Measurements from ENCODE around the gene EPN3.

Gene EPN3

GRCh38 chr17:50513495-50513894, 19.0 kb upstream of the EPN3 start:
- no peak for DNase-seq

- no peak for DNase-seq
Observed at GRCh38 chr17:50514388-50514787, 18.1 kb upstream of the EPN3 start.

GRCh38 chr17:50514936-50515702, 17.4 kb upstream of the EPN3 start:
- DNase-seq: peak in 1 of 2 experiments; percentile 17

GRCh38 chr17:50517011-50517410, 15.5 kb upstream of the EPN3 start:
- no peak for DNase-seq

- DNase-seq: no peak
Observed at GRCh38 chr17:50517504-50518383, 14.8 kb upstream of the EPN3 start.

- DNase-seq: no peak
Observed at GRCh38 chr17:50518384-50519023, 14.0 kb upstream of the EPN3 start.

- DNase-seq: no peak
Observed at GRCh38 chr17:50519141-50519834, 13.2 kb upstream of the EPN3 start.

GRCh38 chr17:50520483-50520882, 12.1 kb upstream of the EPN3 start:
- DNase-seq: no peak

- DNase-seq: no peak
Observed at GRCh38 chr17:50521514-50521913, 11.0 kb upstream of the EPN3 start.

- DNase-seq: no peak
Observed at GRCh38 chr17:50522766-50523165, 9.8 kb upstream of the EPN3 start.

GRCh38 chr17:50523208-50523607, 9.3 kb upstream of the EPN3 start:
- DNase-seq: no peak

- no peak for DNase-seq
Observed at GRCh38 chr17:50524838-50525237, 7.7 kb upstream of the EPN3 start.

GRCh38 chr17:50527155-50527762, 5.3 kb upstream of the EPN3 start:
- peak; percentile 50 to 70 for DNase-seq

GRCh38 chr17:50527949-50528474, 4.5 kb upstream of the EPN3 start:
- no peak for DNase-seq

GRCh38 chr17:50529849-50530248, 2.7 kb upstream of the EPN3 start:
- DNase-seq: no peak

GRCh38 chr17:50531428-50532025, 1.0 kb upstream of the EPN3 start:
- no peak for DNase-seq

GRCh38 chr17:50533185-50533584, 650 bp downstream of the EPN3 start:
- DNase-seq: no peak

GRCh38 chr17:50533720-50534148, 1.2 kb downstream of the EPN3 start:
- DNase-seq: no peak

GRCh38 chr17:50534222-50534978, 1.9 kb downstream of the EPN3 start:
- no peak for DNase-seq

- no peak for DNase-seq
Observed at GRCh38 chr17:50534979-50535326, 2.4 kb downstream of the EPN3 start.

GRCh38 chr17:50535407-50535806, 2.9 kb downstream of the EPN3 start:
- no peak for DNase-seq
